ENCODE results near the gene FAM81B.

DNA sequence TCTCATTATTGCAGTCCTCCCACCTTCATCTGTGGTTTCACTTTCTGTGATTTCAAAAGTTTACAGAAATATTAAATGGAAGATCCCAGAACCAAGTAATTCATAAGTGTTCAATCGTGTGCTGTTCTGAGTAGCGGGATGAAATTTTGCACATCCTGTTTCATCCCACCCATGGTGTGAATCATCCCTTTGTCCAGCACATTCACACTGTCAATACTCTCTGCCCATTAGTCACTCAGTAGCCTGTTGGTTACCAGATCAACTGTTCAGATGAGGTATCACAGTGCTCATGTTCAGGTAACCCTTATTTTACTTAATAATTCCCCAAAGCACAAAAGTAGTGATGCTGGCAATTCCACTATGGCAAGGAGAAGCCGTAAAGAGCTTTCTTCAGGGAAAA lies 26.8 kb downstream of the FAM81B start:
- TF ChIP-seq EZH2phosphoT487 (conservative IDR thresholded peaks at IDR 0.05; ENCODE audit: low read length), result no peak
- TF ChIP-seq, protein P1, sequence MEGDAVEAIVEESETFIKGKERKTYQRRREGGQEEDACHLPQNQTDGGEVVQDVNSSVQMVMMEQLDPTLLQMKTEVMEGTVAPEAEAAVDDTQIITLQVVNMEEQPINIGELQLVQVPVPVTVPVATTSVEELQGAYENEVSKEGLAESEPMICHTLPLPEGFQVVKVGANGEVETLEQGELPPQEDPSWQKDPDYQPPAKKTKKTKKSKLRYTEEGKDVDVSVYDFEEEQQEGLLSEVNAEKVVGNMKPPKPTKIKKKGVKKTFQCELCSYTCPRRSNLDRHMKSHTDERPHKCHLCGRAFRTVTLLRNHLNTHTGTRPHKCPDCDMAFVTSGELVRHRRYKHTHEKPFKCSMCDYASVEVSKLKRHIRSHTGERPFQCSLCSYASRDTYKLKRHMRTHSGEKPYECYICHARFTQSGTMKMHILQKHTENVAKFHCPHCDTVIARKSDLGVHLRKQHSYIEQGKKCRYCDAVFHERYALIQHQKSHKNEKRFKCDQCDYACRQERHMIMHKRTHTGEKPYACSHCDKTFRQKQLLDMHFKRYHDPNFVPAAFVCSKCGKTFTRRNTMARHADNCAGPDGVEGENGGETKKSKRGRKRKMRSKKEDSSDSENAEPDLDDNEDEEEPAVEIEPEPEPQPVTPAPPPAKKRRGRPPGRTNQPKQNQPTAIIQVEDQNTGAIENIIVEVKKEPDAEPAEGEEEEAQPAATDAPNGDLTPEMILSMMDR (IDR thresholded peaks at IDR 0.05; ENCODE audit: insufficient read depth, low read length, poor library complexity, severe bottlenecking), result no peak
